Fibroblast of gingiva (primary cell): ENCODE measurements around the gene NKX1-1.

Experiments
- DNase-seq: peaks from one replicate; pipeline ENCODE4 v3.0.0-alpha.2; 2011; ENCODE audit warnings: low read depth

The NKX1-1 gene

GRCh38 chr4:1385373-1386340, 20.6 kb downstream of the NKX1-1 start:
- DNase-seq = no peak

- DNase-seq = no peak
Measured at GRCh38 chr4:1384675-1385372, 21.4 kb downstream of the NKX1-1 start.

- no peak for DNase-seq
Measured at GRCh38 chr4:1383728-1384591, 22.3 kb downstream of the NKX1-1 start.

GRCh38 chr4:1382776-1383727, 23.2 kb downstream of the NKX1-1 start:
- DNase-seq = no peak

- DNase-seq = no peak
Measured at GRCh38 chr4:1381944-1382541, 24.2 kb downstream of the NKX1-1 start.

- no peak for DNase-seq
Measured at GRCh38 chr4:1381181-1381621, 25.0 kb downstream of the NKX1-1 start.

- DNase-seq = no peak
Measured at GRCh38 chr4:1380368-1381151, 25.7 kb downstream of the NKX1-1 start.

GRCh38 chr4:1379801-1380331, 26.4 kb downstream of the NKX1-1 start:
- no peak for DNase-seq

- no peak for DNase-seq
Measured at GRCh38 chr4:1379351-1379781, 26.9 kb downstream of the NKX1-1 start.

- no peak for DNase-seq
Measured at GRCh38 chr4:1378559-1379231, 27.5 kb downstream of the NKX1-1 start.

GRCh38 chr4:1377606-1378261, 28.5 kb downstream of the NKX1-1 start:
- no peak for DNase-seq

GRCh38 chr4:1376841-1377605, 29.2 kb downstream of the NKX1-1 start:
- no peak for DNase-seq

- no peak for DNase-seq
Measured at GRCh38 chr4:1376391-1376840, 29.8 kb downstream of the NKX1-1 start.

GRCh38 chr4:1375761-1376322, 30.4 kb downstream of the NKX1-1 start:
- DNase-seq = no peak

- DNase-seq = no peak
Measured at GRCh38 chr4:1375051-1375721, 31.1 kb downstream of the NKX1-1 start.

GRCh38 chr4:1374706-1375045, 31.6 kb downstream of the NKX1-1 start:
- DNase-seq = no peak
